Endothelial cell of umbilical vein (primary cell): ENCODE results near the gene VCP.

Experiments
- CTCF ChIP-seq, 2 donors: IDR thresholded peaks; 1 replicate in 1 of 2; 2 replicates in 1 of 2; pipeline ENCODE4 v1.5.1; 2011; ENCODE audit warnings: low read length in 2 of 2, mild to moderate bottlenecking in 2 of 2, moderate library complexity in 2 of 2, control low read depth in 1 of 2, inconsistent platforms in 1 of 2, low read depth in 1 of 2; ENCODE audit not compliant: insufficient read depth in 1 of 2; ENCODE audit errors: extremely low read depth in 1 of 2
- GATA2 ChIP-seq: IDR thresholded peaks from 2 replicates; pipeline ENCODE4 v1.7.0; 2011; ENCODE audit warnings: low read depth, mild to moderate bottlenecking, moderate library complexity, mixed read lengths, low read length; ENCODE audit not compliant: insufficient read length, insufficient read depth
- POLR2A ChIP-seq: IDR thresholded peaks from 2 replicates; pipeline ENCODE4 v1.6.1; 2012; ENCODE audit warnings: low read depth, mild to moderate bottlenecking, control low read depth, low read length
- POLR2AphosphoS5 ChIP-seq: IDR thresholded peaks from 2 replicates; pipeline ENCODE4 v1.6.1; 2012; ENCODE audit warnings: low read depth, mild to moderate bottlenecking, control low read depth, low read length, moderate library complexity; ENCODE audit not compliant: insufficient read depth

GRCh38 chr9:35048511-35048910 lies 23.9 kb downstream of the VCP start:
- TF ChIP-seq POLR2A (no peak), CTCF (IDR thresholded peaks at IDR 0.05; ENCODE audit: extremely low read depth in 1 of 2, insufficient read depth in 1 of 2, low read depth in 1 of 2, low read length in 2 of 2) (no peak), GATA2 (no peak), POLR2AphosphoS5 (no peak)
